ENCODE results near the gene RAB5B.

DNA sequence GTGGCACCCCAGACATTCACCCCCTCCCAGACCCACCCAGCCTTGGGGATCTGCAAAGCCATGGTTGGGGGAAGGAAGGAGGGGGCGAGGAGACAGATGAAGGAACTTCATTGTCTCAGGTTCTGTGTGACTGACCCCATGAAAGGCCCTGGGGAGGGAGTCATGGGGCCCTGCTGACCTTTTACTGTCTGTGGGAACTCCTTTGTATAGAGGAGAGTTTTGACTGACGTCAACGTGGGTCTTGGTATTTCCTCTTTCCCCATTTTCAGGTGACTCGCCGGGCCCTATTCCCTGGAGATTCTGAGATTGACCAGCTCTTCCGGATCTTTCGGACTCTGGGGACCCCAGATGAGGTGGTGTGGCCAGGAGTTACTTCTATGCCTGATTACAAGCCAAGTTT lies 3.1 kb upstream of the RAB5B start:
- no peak for TF ChIP-seq POLR2A (IDR thresholded peaks at IDR 0.05; ENCODE audit: low read length)
- TF ChIP-seq GATA1 (IDR thresholded peaks at IDR 0.05; ENCODE audit: low read depth, low read length): no peak

All from erythroblast (primary cell).